NCI-H2107 treated with DMSO at 0.1 percent for 48 hours (cell line): ENCODE results near the gene ATP2B2.

Experiments
- DNase-seq: peaks from one replicate; lab custom pipeline; 2025; ENCODE audit not compliant: unreplicated experiment; lab: John Stamatoyannopoulos, UW

The ATP2B2 gene

DNA sequence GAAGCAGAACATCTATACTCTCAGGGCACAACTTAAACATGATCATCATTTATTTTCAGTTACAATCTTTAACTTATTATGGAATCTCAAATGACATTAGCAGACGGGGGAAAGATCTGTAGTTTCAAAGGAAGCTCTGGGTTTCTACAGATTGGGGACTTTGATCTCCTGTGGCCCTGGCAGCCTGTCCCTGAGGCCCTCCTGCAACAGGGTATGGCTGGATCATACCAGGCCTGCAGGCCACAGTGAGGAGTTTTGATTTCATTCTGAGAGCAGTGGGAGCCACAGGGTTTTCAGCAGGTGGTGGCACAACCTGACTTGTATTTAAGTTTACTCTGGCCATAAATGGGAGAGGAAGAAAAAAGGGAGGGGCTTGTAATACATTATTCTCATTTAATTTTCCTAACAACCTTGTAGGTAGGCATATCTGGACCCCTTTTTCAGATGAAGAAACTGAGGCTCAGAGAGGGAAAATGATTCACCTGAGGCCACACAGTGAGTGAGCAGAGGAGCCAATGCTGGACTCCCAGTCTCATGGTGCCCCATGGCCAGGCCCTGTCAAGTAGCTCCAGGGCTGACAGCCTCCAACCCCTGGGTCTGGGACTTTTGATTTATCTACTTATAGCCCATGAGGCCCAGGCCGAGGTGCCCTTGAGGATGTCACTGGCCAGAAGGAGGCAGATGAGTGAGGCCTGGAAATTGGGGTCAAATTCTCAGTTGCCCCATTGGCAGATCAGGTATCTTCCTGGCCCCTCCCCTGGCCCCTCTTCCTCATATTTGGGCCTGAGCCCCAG is 71.0 kb downstream of the ATP2B2 start:
- no peak for DNase-seq

DNA sequence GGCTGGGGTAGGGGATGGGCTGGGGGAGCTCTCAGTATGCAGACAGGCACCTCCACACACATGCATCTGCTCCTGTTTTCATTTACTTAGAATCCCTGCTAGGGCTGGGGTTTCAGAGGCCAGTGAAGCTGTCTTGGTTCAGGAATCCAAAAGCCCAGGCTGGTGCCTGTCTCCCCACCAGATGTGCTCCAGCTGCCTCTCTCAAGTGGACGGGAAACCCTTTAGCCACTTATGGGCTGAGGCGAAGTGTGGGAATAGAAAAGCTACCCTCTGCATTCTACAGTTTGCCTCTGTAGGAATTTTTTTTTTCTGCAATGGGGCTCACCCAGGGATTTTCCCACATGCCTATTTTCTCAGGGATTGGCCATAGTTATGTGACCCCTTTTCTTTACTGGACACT is 72.5 kb downstream of the ATP2B2 start:
- DNase-seq = no peak

GRCh38 chr3:10432156-10432845 is 73.1 kb downstream of the ATP2B2 start:
- DNase-seq = peak; percentile 79

- no peak for DNase-seq
These were observed 74.6 kb downstream of the ATP2B2 start for GRCh38 chr3:10430805-10431204.

- DNase-seq = no peak
These were observed 76.8 kb downstream of the ATP2B2 start for GRCh38 chr3:10428406-10429091.

DNA sequence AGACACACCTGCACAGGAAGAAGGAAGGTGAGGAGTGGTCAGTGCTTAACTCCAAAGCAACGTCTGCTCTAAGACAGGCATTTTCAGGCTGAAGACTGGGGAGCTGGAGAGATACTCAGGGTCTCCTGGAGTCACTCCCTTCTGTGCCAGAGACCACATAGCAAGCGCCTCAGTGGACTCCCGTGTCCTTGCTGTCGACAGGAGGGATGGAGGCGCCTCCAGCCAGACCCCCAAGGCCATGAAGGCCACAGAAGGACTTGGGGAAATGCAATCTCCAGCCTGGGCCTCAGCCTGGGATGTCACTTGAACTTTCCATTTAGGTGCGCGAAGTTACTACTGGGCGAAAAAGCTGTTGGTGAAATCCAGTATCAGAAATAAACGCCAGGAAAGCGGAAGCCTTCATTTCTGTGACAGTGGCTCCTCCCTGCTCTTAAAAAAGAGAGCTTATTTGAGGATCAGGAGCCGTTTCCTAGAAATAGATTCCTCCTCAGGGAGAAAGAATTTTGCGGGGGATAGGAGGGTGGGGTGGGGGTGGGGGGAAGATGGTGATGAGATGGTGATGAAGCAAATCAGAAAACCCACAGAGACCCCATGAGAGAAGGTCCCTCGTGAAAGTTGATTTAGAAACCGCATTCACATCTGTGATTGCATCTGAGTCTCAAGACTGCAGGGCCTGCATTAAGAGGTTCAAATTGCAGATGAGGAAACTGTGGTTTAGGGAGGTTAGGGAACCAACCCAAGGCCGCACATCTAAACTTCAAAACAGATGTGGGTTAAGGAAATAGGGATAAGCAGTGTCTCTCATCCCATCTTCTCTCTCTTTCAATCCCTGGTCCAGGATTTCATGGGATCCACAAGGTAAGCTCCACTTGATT is 78.8 kb downstream of the ATP2B2 start:
- no peak for DNase-seq

DNA sequence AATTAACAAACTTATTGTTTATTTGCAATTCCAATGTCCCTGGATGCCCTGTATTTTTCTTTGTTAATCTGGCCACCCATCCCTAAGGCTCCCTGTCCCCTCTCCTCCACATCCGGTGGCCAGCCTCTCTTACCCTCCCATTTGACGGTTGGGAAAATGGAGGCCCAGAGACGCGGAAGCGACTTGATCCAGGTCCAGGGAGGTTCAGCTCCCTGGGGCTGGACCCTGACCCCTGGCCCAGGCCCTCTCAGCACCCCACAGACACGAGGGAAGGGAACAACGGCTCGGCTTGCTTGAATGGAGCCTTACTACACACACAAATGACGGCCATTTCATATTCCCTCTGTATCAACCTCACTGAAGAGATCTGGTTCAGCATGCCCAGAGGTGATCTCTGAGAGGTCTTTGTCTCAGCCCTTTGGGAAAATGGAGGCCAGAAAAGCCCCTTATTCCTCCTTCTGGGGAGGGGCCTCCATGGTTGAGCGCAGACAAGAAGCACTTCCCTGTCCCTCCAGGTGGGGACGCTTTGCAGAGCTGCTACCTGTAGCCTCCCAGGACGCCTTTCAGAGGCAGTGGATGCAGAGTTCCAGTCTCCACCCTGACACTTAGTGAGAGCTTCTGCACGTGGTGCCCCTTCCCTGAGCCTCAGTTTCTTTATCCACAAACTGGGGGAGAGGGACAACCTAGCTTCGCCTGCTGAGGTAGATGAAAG is 82.1 kb downstream of the ATP2B2 start:
- DNase-seq = no peak

DNA sequence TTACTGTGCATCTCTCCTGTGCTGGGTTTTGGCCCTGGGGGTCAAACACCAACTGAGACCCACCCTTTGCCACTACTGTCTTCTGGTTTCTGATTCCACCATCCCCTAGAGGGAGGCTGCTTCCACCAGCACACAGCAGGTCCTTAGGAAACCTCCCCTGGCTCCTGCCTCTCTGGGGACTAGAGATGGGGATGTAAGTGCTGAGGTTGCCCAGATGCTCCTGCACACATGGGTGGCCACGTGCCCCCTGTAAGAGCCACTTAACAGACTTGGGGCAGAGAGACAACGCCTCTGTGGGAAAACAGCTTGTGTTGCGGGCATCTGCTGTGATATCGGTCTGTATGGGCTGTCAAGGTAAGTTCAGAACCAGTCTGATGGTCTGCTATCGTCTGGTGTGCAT is 83.4 kb downstream of the ATP2B2 start:
- DNase-seq = peak; percentile 17

- no peak for DNase-seq
These were observed 84.5 kb downstream of the ATP2B2 start for GRCh38 chr3:10420745-10421475.

GRCh38 chr3:10419637-10420232 is 85.7 kb downstream of the ATP2B2 start:
- DNase-seq = no peak

DNA sequence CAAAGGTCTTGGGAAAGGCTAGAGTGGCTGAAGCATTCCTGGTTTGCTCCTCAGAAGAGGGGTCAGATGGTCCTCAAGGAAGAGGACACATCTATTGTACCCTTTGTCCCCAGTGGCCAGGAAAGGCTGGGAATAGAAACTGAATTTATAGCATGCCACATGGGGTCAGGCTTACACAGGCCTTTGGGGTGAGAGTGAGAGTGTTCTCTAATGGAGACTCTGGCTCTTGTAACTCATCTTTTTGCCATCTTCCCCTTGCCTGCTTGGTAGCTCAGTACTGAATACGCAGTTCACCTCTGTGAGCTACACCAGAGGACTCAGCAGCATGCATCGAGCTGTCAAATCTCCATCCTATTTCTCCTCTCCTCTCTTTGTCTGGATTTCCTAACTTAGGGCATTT is 87.5 kb downstream of the ATP2B2 start:
- peak; percentile 14 for DNase-seq

DNA sequence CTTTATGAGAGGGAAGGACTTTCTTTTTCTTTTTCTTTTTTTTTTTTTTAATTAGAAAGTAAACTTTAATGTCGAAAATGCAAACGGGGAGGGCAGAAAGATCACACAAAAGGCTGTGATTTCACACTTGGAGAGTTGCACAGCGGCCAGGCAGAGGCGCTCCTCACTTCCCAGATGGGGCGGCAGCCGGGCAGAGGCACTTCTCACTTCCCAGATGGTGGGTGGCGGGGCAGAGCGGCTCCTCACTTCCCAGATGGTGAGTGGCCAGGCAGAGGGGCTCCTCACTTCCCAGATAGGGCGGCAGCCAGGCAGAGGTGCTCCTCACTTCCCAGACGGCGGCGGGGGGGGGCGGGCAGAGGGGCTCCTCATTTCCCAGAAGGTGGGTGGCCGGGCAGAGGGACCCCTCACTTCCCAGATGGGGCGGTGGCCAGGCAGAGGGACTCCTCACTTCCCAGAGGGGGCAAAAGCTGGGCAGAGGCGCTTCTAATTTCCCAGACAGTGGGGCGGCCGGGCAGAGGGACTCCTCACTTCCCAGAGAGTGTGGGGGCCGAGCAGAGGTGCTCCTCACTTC is 88.6 kb downstream of the ATP2B2 start:
- DNase-seq = no peak

- DNase-seq = no peak
These were observed 92.3 kb downstream of the ATP2B2 start for GRCh38 chr3:10413041-10413440.

GRCh38 chr3:10411598-10412332 is 93.6 kb downstream of the ATP2B2 start:
- no peak for DNase-seq

- DNase-seq = no peak
These were observed 94.9 kb downstream of the ATP2B2 start for GRCh38 chr3:10410383-10411002.

DNA sequence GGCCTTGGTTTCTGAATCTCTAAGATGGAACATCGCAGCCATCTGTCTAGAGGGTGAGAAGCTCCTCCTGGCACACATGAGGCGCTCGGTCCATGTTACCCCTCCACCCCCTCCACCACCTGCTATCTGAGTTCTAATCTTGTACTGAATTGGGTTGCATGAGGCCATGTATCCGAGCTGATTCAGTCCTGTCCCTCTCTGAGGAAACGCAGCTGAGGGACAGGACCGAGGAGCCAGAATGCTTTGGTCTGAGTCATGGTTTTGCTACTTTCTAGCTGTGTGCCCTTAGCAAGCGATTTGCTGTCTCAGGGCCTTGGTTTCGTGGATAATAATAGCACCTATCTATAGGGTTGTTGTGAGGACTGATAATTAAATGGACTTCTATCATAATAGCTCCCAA is 96.7 kb downstream of the ATP2B2 start:
- no peak for DNase-seq

DNA sequence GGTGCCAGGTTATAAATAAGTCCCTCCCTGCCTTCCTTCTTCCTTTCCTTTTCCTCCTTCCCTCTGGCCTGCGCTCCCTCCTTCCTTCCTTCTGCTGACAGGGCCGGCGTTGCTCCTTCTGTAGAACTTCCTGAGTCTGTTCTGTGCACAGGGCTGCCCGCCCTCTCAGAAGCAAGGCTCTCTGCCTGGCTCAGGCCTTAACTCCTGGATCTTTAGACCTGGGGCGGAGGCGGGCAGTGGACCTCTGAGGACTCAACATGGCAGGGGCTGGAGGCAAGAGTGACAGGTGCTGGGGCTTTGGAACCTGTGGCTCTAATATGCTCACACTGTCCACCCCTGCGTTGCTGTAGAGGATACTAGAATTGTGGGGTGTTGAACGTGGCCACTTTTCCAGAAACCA is 98.0 kb downstream of the ATP2B2 start:
- no peak for DNase-seq

DNA sequence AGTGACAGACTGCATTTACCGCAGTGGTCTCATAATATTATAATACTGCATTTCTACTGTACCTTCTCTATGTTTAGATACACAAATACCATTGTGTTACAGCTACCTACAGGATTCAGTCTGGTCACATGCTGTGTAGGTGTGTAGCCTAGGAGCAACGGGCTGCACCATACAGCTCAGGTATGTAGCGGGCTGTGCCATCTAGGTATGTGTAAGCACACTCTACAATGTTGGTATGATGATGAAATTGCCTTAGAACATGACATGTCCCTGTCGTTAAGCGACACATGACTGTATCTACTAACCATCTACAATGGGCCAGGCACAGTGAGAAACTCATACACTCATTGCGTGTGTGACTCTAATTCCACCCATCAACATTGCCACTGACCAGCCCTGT is 99.0 kb downstream of the ATP2B2 start:
- DNase-seq = no peak
